ENCODE results near the gene ETV7.
"Not testable (repeated sequence)": the region's sequence is repeated elsewhere in the genome, so short reads cannot be mapped to it uniquely, and the experiment has no call there.

Gene ETV7

GRCh38 chr6:36382976-36383375 is 4.5 kb downstream of the ETV7 start:
- DNase-seq = no peak

- DNase-seq = no peak
These were observed 5.7 kb downstream of the ETV7 start for GRCh38 chr6:36381502-36382389.

GRCh38 chr6:36380166-36380565 is 7.3 kb downstream of the ETV7 start:
- DNase-seq = no peak

GRCh38 chr6:36378936-36379335 is 8.5 kb downstream of the ETV7 start:
- no peak for DNase-seq

GRCh38 chr6:36378243-36378920 is 9.1 kb downstream of the ETV7 start:
- DNase-seq = no peak

GRCh38 chr6:36377594-36377993 is 9.9 kb downstream of the ETV7 start:
- no peak for DNase-seq

- DNase-seq = no peak
These were observed 10.7 kb downstream of the ETV7 start for GRCh38 chr6:36376742-36377141.

GRCh38 chr6:36376183-36376582 is 11.3 kb downstream of the ETV7 start:
- DNase-seq = no peak

- DNase-seq = no peak
These were observed 11.8 kb downstream of the ETV7 start for GRCh38 chr6:36375644-36376155.

GRCh38 chr6:36374972-36375371 is 12.5 kb downstream of the ETV7 start:
- DNase-seq = no peak

GRCh38 chr6:36374194-36374593 is 13.3 kb downstream of the ETV7 start:
- DNase-seq = no peak

- no peak for DNase-seq
These were observed 14.0 kb downstream of the ETV7 start for GRCh38 chr6:36373368-36374019.

- no peak for DNase-seq
These were observed 15.4 kb downstream of the ETV7 start for GRCh38 chr6:36372088-36372487.

GRCh38 chr6:36371211-36371610 is 16.3 kb downstream of the ETV7 start:
- no peak for DNase-seq

- DNase-seq = no peak
These were observed 16.8 kb downstream of the ETV7 start for GRCh38 chr6:36370638-36371037.

GRCh38 chr6:36368921-36369865 is 18.3 kb downstream of the ETV7 start:
- DNase-seq = no peak

- no peak for DNase-seq
These were observed 19.0 kb downstream of the ETV7 start for GRCh38 chr6:36368421-36368820.

GRCh38 chr6:36367743-36368142 is 19.7 kb downstream of the ETV7 start:
- DNase-seq = no peak

- DNase-seq = peak; percentile 34
These were observed 22.6 kb downstream of the ETV7 start for GRCh38 chr6:36364669-36365479.

GRCh38 chr6:36364061-36364635 is 23.3 kb downstream of the ETV7 start:
- DNase-seq = not testable (repeated sequence)

- not testable (repeated sequence) for DNase-seq
These were observed 24.1 kb downstream of the ETV7 start for GRCh38 chr6:36363371-36363752.

All from activated CD4-positive, alpha-beta T cell treated with anti-CD3 and anti-CD28 coated beads for 48 hours (primary cell).